Body of pancreas (tissue), 4 donors: Measurements from ENCODE around the gene CNTF. TPM values are rescaled to one million over a fixed set of nuclear protein-coding genes. Genes with fewer than 3 reads are reported as not detected.
A peak's percentile ranks its signal among the peaks of the same experiment; 100 is the strongest.
"Not testable (repeated sequence)": the region's sequence is repeated elsewhere in the genome, so short reads cannot be mapped to it uniquely, and the experiment has no call there.

ENCODE experiments used
- ATAC-seq: fragments of 150-250 bp; one replicate; pipeline ENCODE4 v1.9.1; 2016
- DNase-seq, 4 donors: peaks; one replicate each; pipeline ENCODE4 v3.0.0-alpha.2; 2019
- H3K27ac ChIP-seq, 4 donors: fragments of 200-600 bp; sonication (generic); 1 replicate in 3 of 4; 2 replicates in 1 of 4; pipeline versions ENCODE4 v1.5.1 to v1.6.1; 2016 to 2019; ENCODE audit warnings: mild to moderate bottlenecking in 1 of 4, mixed read lengths in 1 of 4, moderate library complexity in 1 of 4
- H3K27me3 ChIP-seq, 2 donors: fragments of 200-600 bp; sonication (generic); one replicate each; pipeline ENCODE4 v1.6.0; 2016; ENCODE audit warnings: mild to moderate bottlenecking in 1 of 2
- H3K36me3 ChIP-seq, 2 donors: fragments of 200-600 bp; sonication (generic); replicated peaks in 1 of 2; 2 replicates each; pipeline ENCODE4 v1.5.1; 2016; ENCODE audit warnings: low read depth in 2 of 2; ENCODE audit not compliant: insufficient read depth in 1 of 2
- H3K4me1 ChIP-seq: fragments of 200-600 bp; sonication (generic); one replicate; pipeline ENCODE4 v1.6.0; 2016
- H3K4me3 ChIP-seq, 2 donors: fragments of 200-600 bp; sonication (generic); 1 replicate in 1 of 2; 2 replicates in 1 of 2; pipeline ENCODE4 v1.5.1; 2016 to 2019
- H3K9me3 ChIP-seq, 3 donors: fragments of 200-600 bp; sonication (generic); 1 replicate in 2 of 3; 2 replicates in 1 of 3; pipeline ENCODE4 v1.5.1; 2016
- POLR2A ChIP-seq, 3 donors: fragments of 450-650 bp; IDR thresholded peaks; one replicate each; pipeline ENCODE4 v1.6.1; 2016; ENCODE audit warnings: antibody characterized with exemption in 3 of 3, mild to moderate bottlenecking in 2 of 3
- WGBS, 2 donors: methylation state at CpG; one replicate each; pipeline ENCODE4 v1.1.5; 2017; 5-methylcytosine and 5-hydroxymethylcytosine counted together
- intact Hi-C: fragments of 100-400 bp; cut with DNase I; formaldehyde crosslinking; loops from one replicate; pipeline ENCODE4 v1.15.1; 2023
- total RNA-seq, 2 donors: library from RNA; depleted of rRNA; stranded (reverse); fragments of >200 nt; gene quantifications; one replicate each; pipeline ENCODE4 v1.1.0, GENCODE V29; 2016
- TF ChIP-seq, protein P1 (sequence below), 7 experiments: fragments of 450-650 bp in 4 of 7; fragments of 200-600 bp in 3 of 7; sonication (generic) in 3 of 7; IDR thresholded peaks; one replicate each; pipeline ENCODE4 v1.5.1; 2016 to 2019; ENCODE audit warnings: antibody characterized with exemption in 7 of 7

The CNTF gene, protein sequence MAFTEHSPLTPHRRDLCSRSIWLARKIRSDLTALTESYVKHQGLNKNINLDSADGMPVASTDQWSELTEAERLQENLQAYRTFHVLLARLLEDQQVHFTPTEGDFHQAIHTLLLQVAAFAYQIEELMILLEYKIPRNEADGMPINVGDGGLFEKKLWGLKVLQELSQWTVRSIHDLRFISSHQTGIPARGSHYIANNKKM
- 1 to 10 TPM in 1 of 2 donors, under 1 TPM in 1; 0.66 to 1.3 TPM for total RNA-seq

DNA sequence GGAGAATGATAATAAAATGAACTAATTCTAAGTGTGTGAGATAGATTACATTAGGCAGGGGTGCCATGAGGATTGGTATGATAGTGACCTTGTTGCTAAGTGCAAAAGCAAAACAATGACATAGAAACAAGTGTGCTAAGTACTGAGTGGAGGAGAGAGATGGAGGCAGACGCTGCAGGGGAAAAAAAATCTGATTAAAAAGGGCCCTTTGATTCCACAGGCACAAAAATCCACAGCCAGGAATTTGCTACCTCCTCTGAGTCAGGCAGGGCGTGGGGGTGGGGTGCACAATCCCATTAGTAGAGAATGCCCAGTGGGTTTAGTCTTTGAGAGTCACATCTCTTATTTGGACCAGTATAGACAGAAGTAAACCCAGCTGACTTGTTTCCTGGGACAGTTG lies at the start of gene CNTF:
Gene CNTF (plus strand): TSS at position 322 of the 400 bp plus-strand sequence. CDS start 88 bp downstream, outside the sequence.
- peaks cover 7 to 8% of the 10 kb centered on the region in 2 donors for H3K36me3 ChIP-seq

DNA sequence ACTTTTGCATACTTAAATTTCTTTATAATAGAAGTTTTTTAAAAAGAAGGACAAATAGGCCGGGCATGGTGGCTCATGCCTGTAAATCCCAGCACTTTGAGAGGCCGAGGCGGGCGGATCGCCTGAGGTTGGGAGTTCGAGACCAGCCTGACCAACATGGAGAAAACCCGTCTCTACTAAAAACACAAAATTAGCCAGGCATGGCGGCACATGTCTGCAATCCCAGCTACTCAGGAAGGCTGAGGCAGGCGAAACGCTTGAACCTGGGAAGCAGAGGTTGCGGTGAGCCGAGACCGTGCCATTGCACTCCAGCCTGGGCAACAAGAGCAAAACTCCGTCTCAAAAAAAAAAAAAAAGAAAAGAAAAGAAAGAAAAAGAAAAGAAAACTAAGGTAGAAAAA lies 49.6 kb upstream of the CNTF start:
- H3K27me3 ChIP-seq, H3K4me3 ChIP-seq, ATAC-seq, DNase-seq, H3K36me3 ChIP-seq, intact Hi-C loops, H3K9me3 ChIP-seq: not testable (repeated sequence)
- peaks cover 39% of the 10 kb centered on the region for H3K4me1 ChIP-seq
- WGBS, 2 donors: 86 to 93% methylated on average over 14 of the region's 14 CpGs
- peak overlapping the region in 1 of 4 donors; percentile 70 for H3K27ac ChIP-seq

More for the DNA sequence above, at the start of gene CNTF:
- TF ChIP-seq, protein P1, sequence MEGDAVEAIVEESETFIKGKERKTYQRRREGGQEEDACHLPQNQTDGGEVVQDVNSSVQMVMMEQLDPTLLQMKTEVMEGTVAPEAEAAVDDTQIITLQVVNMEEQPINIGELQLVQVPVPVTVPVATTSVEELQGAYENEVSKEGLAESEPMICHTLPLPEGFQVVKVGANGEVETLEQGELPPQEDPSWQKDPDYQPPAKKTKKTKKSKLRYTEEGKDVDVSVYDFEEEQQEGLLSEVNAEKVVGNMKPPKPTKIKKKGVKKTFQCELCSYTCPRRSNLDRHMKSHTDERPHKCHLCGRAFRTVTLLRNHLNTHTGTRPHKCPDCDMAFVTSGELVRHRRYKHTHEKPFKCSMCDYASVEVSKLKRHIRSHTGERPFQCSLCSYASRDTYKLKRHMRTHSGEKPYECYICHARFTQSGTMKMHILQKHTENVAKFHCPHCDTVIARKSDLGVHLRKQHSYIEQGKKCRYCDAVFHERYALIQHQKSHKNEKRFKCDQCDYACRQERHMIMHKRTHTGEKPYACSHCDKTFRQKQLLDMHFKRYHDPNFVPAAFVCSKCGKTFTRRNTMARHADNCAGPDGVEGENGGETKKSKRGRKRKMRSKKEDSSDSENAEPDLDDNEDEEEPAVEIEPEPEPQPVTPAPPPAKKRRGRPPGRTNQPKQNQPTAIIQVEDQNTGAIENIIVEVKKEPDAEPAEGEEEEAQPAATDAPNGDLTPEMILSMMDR (IDR thresholded peaks at IDR 0.05): no peak
- TF ChIP-seq POLR2A (IDR thresholded peaks at IDR 0.05): no peak
- 60 to 65% methylated on average over 2 of the region's 2 CpGs for WGBS, 2 donors
- ATAC-seq (peak; percentile 52), DNase-seq (no peak)
- peaks cover 10% of the 10 kb centered on the region for H3K4me1 ChIP-seq
- no peaks in the 10 kb centered on the region for H3K27me3 ChIP-seq
- H3K27ac ChIP-seq: peak within 1 kb of the TSS in 1 of 4 donors; percentile 5
- no peak within 1 kb of the TSS for H3K4me3 ChIP-seq
- no peaks in the 10 kb centered on the region for H3K9me3 ChIP-seq
- intact Hi-C loops: no loop called here

DNA sequence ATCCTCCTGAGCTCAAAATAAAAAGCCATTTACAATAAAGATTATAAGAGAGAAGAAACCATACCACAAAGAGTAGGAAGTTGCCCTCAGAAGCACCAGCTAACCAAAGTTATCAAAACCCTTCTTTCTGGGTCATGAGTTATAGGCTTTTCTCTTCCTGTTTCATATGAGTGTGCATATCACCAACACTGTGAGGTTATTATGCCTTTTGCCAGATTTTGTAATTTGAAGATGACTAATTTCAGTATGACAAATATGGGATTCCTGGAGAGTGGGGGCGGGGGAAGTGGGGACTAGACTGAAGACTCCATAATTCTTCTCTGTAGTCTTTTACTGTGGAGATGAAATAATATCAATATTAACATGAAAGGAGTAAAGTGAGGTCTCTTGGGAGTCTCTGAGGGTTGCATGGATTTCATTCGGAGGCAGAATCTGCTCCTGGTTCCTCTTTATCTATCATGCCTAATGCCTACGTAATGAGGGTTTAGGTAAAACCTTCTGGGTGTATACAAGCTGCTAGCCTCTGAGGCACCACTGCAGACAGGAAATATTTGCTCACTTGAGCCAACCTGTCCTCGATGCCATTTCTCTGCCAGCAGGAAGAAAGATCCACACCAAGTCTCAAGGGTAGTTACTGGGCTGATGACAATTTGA lies 48.9 kb upstream of the CNTF start:
- no peak overlapping the region for H3K4me3 ChIP-seq
- peaks cover 39% of the 10 kb centered on the region for H3K4me1 ChIP-seq
- no peaks in the 10 kb centered on the region for H3K27me3 ChIP-seq
- no peak for TF ChIP-seq POLR2A (IDR thresholded peaks at IDR 0.05)
- TF ChIP-seq, protein P1 (IDR thresholded peaks at IDR 0.05): no peak
- no peaks in the 10 kb centered on the region for H3K36me3 ChIP-seq
- DNase-seq (peak in 3 of 4 donors; percentile 24 to 46 (median 28)), ATAC-seq (no peak)
- intact Hi-C loops: no loop called here
- WGBS, 2 donors: 42 to 59% methylated on average over 4 of the region's 4 CpGs
- no peaks in the 10 kb centered on the region for H3K9me3 ChIP-seq
- peak overlapping the region in 3 of 4 donors; percentile 13 to 70 (median 31) for H3K27ac ChIP-seq

DNA sequence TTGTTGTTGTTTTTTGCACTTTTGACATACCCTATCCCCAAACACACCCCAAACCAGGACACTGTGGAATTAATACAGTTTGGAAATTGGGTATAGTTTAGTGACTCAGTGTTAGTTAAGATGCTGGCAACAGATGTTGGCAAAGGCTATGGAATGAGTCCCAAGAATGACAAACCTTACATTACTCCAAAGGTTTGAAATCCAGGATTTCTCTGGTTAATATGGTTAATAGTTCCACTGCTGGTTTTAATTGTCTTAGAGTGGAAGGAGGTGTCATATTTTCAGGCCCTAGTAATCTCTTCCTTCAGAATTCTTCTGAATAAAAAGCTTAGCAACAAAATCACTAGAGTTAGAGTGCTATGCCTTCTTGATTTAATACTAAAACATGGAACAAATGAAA lies 47.6 kb upstream of the CNTF start:
- no peak for TF ChIP-seq POLR2A (IDR thresholded peaks at IDR 0.05)
- TF ChIP-seq, protein P1 (IDR thresholded peaks at IDR 0.05): no peak
- ATAC-seq: no peak
- Histone ChIP-seq H3K27me3 (no peaks in the 10 kb centered on the region), H3K4me3 (no peak overlapping the region), H3K27ac (peak overlapping the region in 2 of 4 donors; percentile 29 to 70), H3K4me1 (peaks cover 39% of the 10 kb centered on the region), H3K36me3 (no peaks in the 10 kb centered on the region), H3K9me3 (no peaks in the 10 kb centered on the region)
- no peak for DNase-seq
- intact Hi-C loops: no loop called here

DNA sequence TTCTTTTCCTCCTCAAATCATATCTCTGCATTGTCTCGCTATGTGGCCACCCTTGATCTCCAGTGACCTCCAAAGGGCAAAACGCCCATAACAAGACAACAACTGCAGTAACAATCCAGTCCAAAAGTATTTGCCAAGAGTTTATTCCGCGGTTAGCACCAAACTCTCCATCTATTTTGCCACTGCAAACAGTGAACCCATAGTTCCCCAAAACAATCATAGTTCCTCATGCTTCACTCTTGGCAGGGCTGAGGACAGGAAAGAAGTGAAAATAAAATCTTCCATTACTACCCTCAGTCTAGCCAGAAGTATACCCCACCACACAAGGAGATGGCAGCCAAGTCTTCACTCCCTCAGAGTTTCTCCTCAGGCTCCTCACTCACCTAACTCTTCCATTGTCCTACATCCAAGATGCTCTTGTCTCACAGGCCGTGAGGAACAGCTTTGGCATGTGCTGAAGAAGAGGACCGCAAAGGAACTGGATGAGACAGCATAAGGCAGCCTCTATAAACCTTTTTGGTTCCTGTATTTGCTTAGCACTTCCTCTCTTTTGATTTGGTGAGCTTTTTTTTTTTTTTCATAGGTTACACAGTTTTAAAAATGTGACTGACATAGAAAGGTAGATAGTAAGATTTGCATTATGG lies 47.0 kb upstream of the CNTF start, which contains the start of gene LPXN:
Gene LPXN (minus strand): TSS at position 480 of the 644 bp plus-strand sequence. CDS start 84 bp downstream, at position 396.
- Histone ChIP-seq H3K4me1 (peaks cover 43% of the 10 kb centered on the region), H3K27ac (peak within 1 kb of the TSS in 3 of 4 donors; percentile 99 to 100 (median 100)), H3K27me3 (no peaks in the 10 kb centered on the region), H3K4me3 (no peak within 1 kb of the TSS), H3K9me3 (no peaks in the 10 kb centered on the region), H3K36me3 (no peaks in the 10 kb centered on the region)
- 46 to 62% methylated on average over 6 of the region's 6 CpGs for WGBS, 2 donors
- TF ChIP-seq, protein P1 (IDR thresholded peaks at IDR 0.05): no peak
- peak in 1 of 3 donors; percentile 30 for TF ChIP-seq POLR2A (IDR thresholded peaks at IDR 0.05)
- DNase-seq (peak in 1 of 4 donors; percentile 35), ATAC-seq (no peak)
- intact Hi-C loops: no loop called here
